ENCODE results near the gene YARS1.
"Not testable (repeated sequence)": the region's sequence is repeated elsewhere in the genome, so short reads cannot be mapped to it uniquely, and the experiment has no call there.

The YARS1 gene

GRCh38 chr1:32797456-32797855, 19.7 kb downstream of the YARS1 start:
- in situ Hi-C loops (cut with HindIII; ENCODE audit: low sequenced_read_pairs): no loop called here
- no peak for DNase-seq (ENCODE audit: low read depth)
- TF ChIP-seq, protein P1, sequence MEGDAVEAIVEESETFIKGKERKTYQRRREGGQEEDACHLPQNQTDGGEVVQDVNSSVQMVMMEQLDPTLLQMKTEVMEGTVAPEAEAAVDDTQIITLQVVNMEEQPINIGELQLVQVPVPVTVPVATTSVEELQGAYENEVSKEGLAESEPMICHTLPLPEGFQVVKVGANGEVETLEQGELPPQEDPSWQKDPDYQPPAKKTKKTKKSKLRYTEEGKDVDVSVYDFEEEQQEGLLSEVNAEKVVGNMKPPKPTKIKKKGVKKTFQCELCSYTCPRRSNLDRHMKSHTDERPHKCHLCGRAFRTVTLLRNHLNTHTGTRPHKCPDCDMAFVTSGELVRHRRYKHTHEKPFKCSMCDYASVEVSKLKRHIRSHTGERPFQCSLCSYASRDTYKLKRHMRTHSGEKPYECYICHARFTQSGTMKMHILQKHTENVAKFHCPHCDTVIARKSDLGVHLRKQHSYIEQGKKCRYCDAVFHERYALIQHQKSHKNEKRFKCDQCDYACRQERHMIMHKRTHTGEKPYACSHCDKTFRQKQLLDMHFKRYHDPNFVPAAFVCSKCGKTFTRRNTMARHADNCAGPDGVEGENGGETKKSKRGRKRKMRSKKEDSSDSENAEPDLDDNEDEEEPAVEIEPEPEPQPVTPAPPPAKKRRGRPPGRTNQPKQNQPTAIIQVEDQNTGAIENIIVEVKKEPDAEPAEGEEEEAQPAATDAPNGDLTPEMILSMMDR (IDR thresholded peaks at IDR 0.05; ENCODE audit: low read depth, low read length, missing control alignments): no peak
- H3K4me3 ChIP-seq (ENCODE audit: low read depth, low read length): no peak overlapping the region

DNA sequence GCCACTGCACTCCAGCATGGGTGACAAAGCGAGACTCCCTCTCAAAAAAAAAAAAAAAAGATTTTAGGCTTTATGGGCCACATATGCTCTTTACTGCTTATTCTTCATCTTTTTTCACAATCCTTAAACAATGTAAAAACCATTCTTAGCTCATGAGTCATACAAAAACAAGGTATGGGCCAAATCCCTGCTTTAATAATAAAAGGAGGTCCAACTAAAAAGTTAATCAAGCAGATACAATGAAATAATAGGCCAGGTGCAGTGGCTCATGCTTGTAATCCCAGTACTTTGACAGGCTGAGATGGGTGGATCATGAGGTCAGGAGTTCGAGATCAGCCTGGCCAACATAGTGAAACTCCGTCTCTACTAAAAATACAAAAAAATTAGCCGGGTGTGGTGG, 21.4 kb downstream of the YARS1 start:
- in situ Hi-C loops (cut with HindIII; ENCODE audit: low sequenced_read_pairs); DNase-seq (ENCODE audit: low read depth); H3K4me3 ChIP-seq (ENCODE audit: low read depth, low read length): not testable (repeated sequence)

GRCh38 chr1:32791881-32792280, 25.3 kb downstream of the YARS1 start:
- TF ChIP-seq, protein P1 (IDR thresholded peaks at IDR 0.05; ENCODE audit: low read depth, low read length, missing control alignments): no peak
- in situ Hi-C loops (cut with HindIII; ENCODE audit: low sequenced_read_pairs): no loop called here
- DNase-seq (ENCODE audit: low read depth): no peak
- no peak overlapping the region for H3K4me3 ChIP-seq (ENCODE audit: low read depth, low read length)

GRCh38 chr1:32789356-32789755, 27.8 kb downstream of the YARS1 start:
- peak; percentile 74 for DNase-seq (ENCODE audit: low read depth)
- in situ Hi-C loops (cut with HindIII; ENCODE audit: low sequenced_read_pairs); H3K4me3 ChIP-seq (ENCODE audit: low read depth, low read length): not testable (repeated sequence)

- no peak for DNase-seq (ENCODE audit: low read depth)
- TF ChIP-seq, protein P1 (IDR thresholded peaks at IDR 0.05; ENCODE audit: low read depth, low read length, missing control alignments): peak; percentile 41
- in situ Hi-C loops (cut with HindIII; ENCODE audit: low sequenced_read_pairs): no loop called here
- H3K4me3 ChIP-seq (ENCODE audit: low read depth, low read length): no peak overlapping the region
Measured at GRCh38 chr1:32786856-32787255, 30.3 kb downstream of the YARS1 start.

DNA sequence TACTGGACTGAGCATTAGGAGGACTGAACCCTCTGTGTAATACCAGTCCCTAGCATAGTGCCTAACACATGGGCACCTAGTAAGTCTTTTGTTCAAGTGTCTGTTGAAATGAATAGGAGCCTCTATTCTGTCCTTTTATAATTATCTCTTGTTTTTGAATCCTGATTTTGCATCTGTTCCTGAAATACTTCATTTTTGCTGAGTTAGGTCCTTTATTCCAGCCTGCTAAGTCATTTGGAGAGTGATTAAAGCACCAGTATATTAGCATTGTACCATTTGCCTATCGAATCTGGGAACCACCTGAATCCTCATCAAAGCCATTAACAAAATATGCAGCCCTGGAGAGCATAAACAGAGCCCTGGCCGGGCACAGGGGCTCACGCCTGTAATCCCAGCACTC, 32.3 kb downstream of the YARS1 start:
- no peak overlapping the region for H3K4me3 ChIP-seq (ENCODE audit: low read depth, low read length)
- TF ChIP-seq, protein P1 (IDR thresholded peaks at IDR 0.05; ENCODE audit: low read depth, low read length, missing control alignments): no peak
- DNase-seq (ENCODE audit: low read depth): no peak
- in situ Hi-C loops (cut with HindIII; ENCODE audit: low sequenced_read_pairs): loop anchor here (5.0 kb wide), 1 partner anchor 73 kb away; no protein-coding TSS in a partner anchor

GRCh38 chr1:32783851-32784250, 33.3 kb downstream of the YARS1 start:
- TF ChIP-seq, protein P1 (IDR thresholded peaks at IDR 0.05; ENCODE audit: low read depth, low read length, missing control alignments): no peak
- in situ Hi-C loops (cut with HindIII; ENCODE audit: low sequenced_read_pairs): loop anchor here (5.0 kb wide), 1 partner anchor 72 kb away; no protein-coding TSS in a partner anchor
- no peak for DNase-seq (ENCODE audit: low read depth)
- no peak overlapping the region for H3K4me3 ChIP-seq (ENCODE audit: low read depth, low read length)

DNA sequence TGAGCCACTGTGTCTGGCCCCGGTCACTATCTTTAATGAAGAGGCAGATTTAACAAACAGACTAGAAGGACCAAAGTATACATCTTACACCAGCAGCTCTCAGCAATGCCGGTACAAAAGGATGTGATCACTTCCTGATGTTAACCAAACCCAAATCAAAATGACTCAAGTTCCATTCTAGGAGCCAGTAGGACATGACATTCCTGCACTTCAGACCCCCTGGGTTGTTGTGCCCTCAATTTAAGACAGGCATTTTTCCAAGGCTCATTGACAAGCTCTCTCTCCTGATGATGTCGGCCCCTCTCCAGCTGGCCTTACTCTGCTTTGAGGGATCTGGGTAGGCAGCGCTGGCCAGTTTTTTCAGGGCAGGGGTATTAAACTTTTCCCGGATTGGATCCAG, 35.1 kb downstream of the YARS1 start:
- in situ Hi-C loops (cut with HindIII; ENCODE audit: low sequenced_read_pairs): loop anchor here (5.0 kb wide), 1 partner anchor 70 kb away; no protein-coding TSS in a partner anchor
- DNase-seq (ENCODE audit: low read depth): no peak
- no peak overlapping the region for H3K4me3 ChIP-seq (ENCODE audit: low read depth, low read length)
- TF ChIP-seq, protein P1 (IDR thresholded peaks at IDR 0.05; ENCODE audit: low read depth, low read length, missing control alignments): no peak
